WTC11 (cell line): Measurements from ENCODE around the gene IMPDH1. TPM values are rescaled to one million over a fixed set of nuclear protein-coding genes. Genes with fewer than 3 reads are reported as not detected.

ENCODE experiments used
- ATAC-seq: fragments of 200-7000 bp; cut with Tn5 transposase; 2 replicates; pipeline ENCODE4 v1.10.0; 2021; ENCODE audit warnings: mild to moderate bottlenecking, moderate library complexity
- CTCF ChIA-PET: fragments of 300-600 bp; sonication (Branson Sonifier 250); formaldehyde crosslinking; loops from one replicate; lab custom pipeline; 2021; ENCODE audit warnings: antibody characterized with exemption; lab: Charles Lee
- POLR2A ChIA-PET: fragments of 350-600 bp; sonication (Branson Sonifier 250); formaldehyde crosslinking; loops from one replicate; lab custom pipeline; 2021; ENCODE audit warnings: antibody characterized with exemption; lab: Charles Lee
- DNase-seq: peaks from one replicate; pipeline ENCODE4 v3.0.0; 2021; ENCODE audit warnings: low spot score
- H3K27ac Mint-ChIP-seq: 2 replicates; pipeline ENCODE4 v1.8.0; 2021; ENCODE audit warnings: mixed read lengths
- H3K27me3 Mint-ChIP-seq: 2 replicates; pipeline ENCODE4 v1.8.0; 2021; ENCODE audit warnings: low read depth, mild to moderate bottlenecking, moderate library complexity, mixed read lengths
- H3K36me3 Mint-ChIP-seq: 2 replicates; pipeline ENCODE4 v1.8.0; 2021; ENCODE audit warnings: mixed read lengths
- H3K4me1 Mint-ChIP-seq: 2 replicates; pipeline ENCODE4 v1.8.0; 2022; ENCODE audit warnings: mixed read lengths
- H3K4me3 Mint-ChIP-seq: 2 replicates; pipeline ENCODE4 v1.8.0; 2021; ENCODE audit warnings: mild to moderate bottlenecking, moderate library complexity, mixed read lengths
- H3K9me3 Mint-ChIP-seq: 2 replicates; pipeline ENCODE4 v1.8.0; 2021; ENCODE audit warnings: mixed read lengths
- ATF1 ChIP-seq: sonication (generic); formaldehyde crosslinking; IDR thresholded peaks from 2 replicates; pipeline ENCODE4 v1.8.1; 2023; ENCODE audit warnings: mild to moderate bottlenecking, moderate library complexity, missing genetic modification reagents
- ETV6 ChIP-seq: sonication (generic); formaldehyde crosslinking; IDR thresholded peaks from 2 replicates; pipeline ENCODE4 v1.8.1; 2022; ENCODE audit warnings: mild to moderate bottlenecking, missing genetic modification reagents
- FOXJ3 ChIP-seq: sonication (generic); formaldehyde crosslinking; IDR thresholded peaks from 2 replicates; pipeline ENCODE4 v1.9.0; 2021; ENCODE audit warnings: missing genetic modification reagents, mild to moderate bottlenecking, borderline replicate concordance
- MYBL2 ChIP-seq: sonication (generic); formaldehyde crosslinking; IDR thresholded peaks from 2 replicates; pipeline ENCODE4 v1.8.1; 2023; ENCODE audit warnings: mild to moderate bottlenecking, moderate library complexity, missing genetic modification reagents
- RORB ChIP-seq: fragments of 250-450 bp; sonication (Bioruptor Pico); IDR thresholded peaks from 2 replicates; pipeline ENCODE4 v1.9.0; 2021; ENCODE audit warnings: mild to moderate bottlenecking
- SMAD3 ChIP-seq: sonication (generic); formaldehyde crosslinking; IDR thresholded peaks from 2 replicates; pipeline ENCODE4 v1.8.0; 2022; ENCODE audit warnings: missing genetic modification reagents, mild to moderate bottlenecking, borderline replicate concordance
- SP1 ChIP-seq: sonication (generic); formaldehyde crosslinking; conservative IDR thresholded peaks from 2 replicates; pipeline ENCODE4 v1.8.1; 2022; ENCODE audit warnings: missing genetic modification reagents
- ZNF232 ChIP-seq: sonication (generic); formaldehyde crosslinking; IDR thresholded peaks from 2 replicates; pipeline ENCODE4 v1.8.0; 2022; ENCODE audit warnings: mild to moderate bottlenecking, missing genetic modification reagents
- ZNF317 ChIP-seq: sonication (generic); formaldehyde crosslinking; IDR thresholded peaks from 2 replicates; pipeline ENCODE4 v1.8.1; 2023; ENCODE audit warnings: low read depth, mild to moderate bottlenecking, moderate library complexity, missing genetic modification reagents, borderline replicate concordance
- ZNF416 ChIP-seq: fragments of 250-450 bp; sonication (Bioruptor Pico); IDR thresholded peaks from 2 replicates; pipeline ENCODE4 v1.9.0; 2021; ENCODE audit warnings: mild to moderate bottlenecking, inconsistent platforms
- ZNF423 ChIP-seq: fragments of 250-450 bp; sonication (Bioruptor Pico); IDR thresholded peaks from 2 replicates; pipeline ENCODE4 v2.1.2; 2022; ENCODE audit warnings: mild to moderate bottlenecking, moderate library complexity
- total RNA-seq: library from RNA; stranded (reverse); gene quantifications from 3 replicates; pipeline ENCODE4 v1.2.3, GENCODE V29; 2021
- TF ChIP-seq, protein P1 (sequence below): sonication (generic); formaldehyde crosslinking; IDR thresholded peaks from 2 replicates; pipeline ENCODE4 v1.8.1; 2023; ENCODE audit warnings: mild to moderate bottlenecking, moderate library complexity, missing genetic modification reagents
- TF ChIP-seq, protein P2 (sequence below): sonication (generic); formaldehyde crosslinking; IDR thresholded peaks from 2 replicates; pipeline ENCODE4 v1.8.1; 2022; ENCODE audit warnings: mild to moderate bottlenecking, moderate library complexity, missing genetic modification reagents
- TF ChIP-seq, protein P3 (sequence below): sonication (generic); formaldehyde crosslinking; IDR thresholded peaks from 2 replicates; pipeline ENCODE4 v1.8.0; 2022; ENCODE audit warnings: mild to moderate bottlenecking, missing genetic modification reagents
- TF ChIP-seq, protein P4 (sequence below): sonication (generic); formaldehyde crosslinking; IDR thresholded peaks from 2 replicates; pipeline ENCODE4 v1.8.1; 2023; ENCODE audit warnings: mild to moderate bottlenecking, missing genetic modification reagents, borderline replicate concordance

IMPDH1 gene
- total RNA-seq, 1 experiment from 2014 or later, result 54.2 TPM

DNA sequence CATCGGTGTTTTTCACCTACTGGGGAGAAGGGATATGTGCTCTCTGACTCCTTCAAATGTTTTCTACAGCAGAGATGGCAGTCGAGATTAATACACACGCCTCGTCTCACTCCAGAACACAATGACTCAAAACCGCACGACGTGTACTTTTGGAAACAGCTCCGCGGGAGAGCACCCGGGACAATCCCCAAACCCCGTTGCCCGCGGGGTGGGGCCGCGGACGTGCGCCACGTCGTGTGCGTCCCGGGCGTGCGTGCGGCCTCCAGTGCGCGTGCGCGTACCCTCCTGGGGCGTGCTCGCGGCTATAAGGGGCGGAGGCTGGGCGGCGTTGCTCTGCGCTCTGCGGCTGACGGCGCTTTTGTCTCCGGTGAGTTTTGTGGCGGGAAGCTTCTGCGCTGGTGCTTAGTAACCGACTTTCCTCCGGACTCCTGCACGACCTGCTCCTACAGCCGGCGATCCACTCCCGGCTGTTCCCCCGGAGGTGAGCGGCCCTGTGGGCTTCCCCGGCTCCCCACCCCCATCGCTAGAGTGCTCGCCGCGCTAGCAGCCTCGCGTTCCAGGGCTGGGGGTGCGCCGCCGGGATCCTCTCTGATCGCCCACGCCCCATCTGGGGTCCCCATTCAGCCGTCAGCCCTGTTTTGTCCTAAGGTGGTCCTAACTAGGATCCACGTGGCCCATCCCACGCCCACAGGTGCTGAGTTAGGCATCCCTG lies 45.9 kb upstream of the IMPDH1 start, which contains the start of gene HILPDA (continued):
- TF ChIP-seq, protein P1, sequence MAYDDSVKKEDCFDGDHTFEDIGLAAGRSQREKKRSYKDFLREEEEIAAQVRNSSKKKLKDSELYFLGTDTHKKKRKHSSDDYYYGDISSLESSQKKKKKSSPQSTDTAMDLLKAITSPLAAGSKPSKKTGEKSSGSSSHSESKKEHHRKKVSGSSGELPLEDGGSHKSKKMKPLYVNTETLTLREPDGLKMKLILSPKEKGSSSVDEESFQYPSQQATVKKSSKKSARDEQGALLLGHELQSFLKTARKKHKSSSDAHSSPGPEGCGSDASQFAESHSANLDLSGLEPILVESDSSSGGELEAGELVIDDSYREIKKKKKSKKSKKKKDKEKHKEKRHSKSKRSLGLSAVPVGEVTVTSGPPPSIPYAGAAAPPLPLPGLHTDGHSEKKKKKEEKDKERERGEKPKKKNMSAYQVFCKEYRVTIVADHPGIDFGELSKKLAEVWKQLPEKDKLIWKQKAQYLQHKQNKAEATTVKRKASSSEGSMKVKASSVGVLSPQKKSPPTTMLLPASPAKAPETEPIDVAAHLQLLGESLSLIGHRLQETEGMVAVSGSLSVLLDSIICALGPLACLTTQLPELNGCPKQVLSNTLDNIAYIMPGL (CRISPR knock-in tag), result peak; percentile 92
- TF ChIP-seq, protein P2, sequence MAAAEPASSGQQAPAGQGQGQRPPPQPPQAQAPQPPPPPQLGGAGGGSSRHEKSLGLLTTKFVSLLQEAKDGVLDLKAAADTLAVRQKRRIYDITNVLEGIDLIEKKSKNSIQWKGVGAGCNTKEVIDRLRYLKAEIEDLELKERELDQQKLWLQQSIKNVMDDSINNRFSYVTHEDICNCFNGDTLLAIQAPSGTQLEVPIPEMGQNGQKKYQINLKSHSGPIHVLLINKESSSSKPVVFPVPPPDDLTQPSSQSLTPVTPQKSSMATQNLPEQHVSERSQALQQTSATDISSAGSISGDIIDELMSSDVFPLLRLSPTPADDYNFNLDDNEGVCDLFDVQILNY (CRISPR knock-in tag), result peak; percentile 77; the same call in 1 of the 2 replicates
- peak; percentile 28; the same call in 1 of the 2 replicates for TF ChIP-seq MYBL2 (CRISPR knock-in tag)

DNA sequence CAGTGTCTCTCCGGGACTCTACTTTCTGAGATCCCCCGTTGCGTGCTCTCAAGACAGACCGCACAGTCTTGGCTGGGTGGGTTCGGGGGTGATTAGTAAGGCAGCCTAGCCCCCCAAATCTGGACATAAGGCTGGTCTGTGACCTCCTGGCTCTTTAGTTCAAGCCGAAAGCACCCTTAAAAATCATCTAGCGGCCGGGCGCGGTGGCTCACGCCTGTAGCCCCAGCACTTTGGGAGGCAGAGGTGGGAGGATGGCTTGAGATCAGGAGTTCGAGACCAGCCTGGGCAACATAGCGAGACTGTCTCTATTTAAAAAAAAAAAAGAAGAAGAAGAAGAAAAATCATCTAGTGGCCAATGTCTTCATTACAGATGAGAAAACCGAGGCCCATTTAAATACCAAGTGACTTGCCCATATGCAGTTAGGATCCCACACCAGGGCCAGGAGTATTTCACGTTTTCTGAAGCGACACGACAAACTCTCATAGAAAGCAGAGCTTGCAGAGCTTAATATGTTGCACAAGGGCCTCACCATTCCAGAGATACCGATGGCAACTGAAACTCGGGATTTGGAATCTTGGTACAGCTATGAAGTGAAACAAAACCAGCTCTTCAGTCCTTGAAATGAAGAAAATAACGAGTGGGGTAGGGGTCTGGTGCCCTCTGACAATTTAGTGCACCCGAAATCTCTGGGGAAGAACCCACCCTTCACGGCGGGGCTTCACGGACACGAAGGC lies 45.2 kb upstream of the IMPDH1 start:
- H3K27ac Mint-ChIP-seq, result peak overlapping the region; percentile 79
- H3K4me3 Mint-ChIP-seq, result peak overlapping the region; percentile 95
- TF ChIP-seq, protein P3, sequence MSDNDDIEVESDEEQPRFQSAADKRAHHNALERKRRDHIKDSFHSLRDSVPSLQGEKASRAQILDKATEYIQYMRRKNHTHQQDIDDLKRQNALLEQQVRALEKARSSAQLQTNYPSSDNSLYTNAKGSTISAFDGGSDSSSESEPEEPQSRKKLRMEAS (CRISPR knock-in tag), result 0 out of 2 replicates have a peak, but pooled peaks have one; percentile 7
- TF ChIP-seq ZNF423 (CRISPR knock-in tag), result 0 out of 2 replicates have a peak, but pooled peaks have one; percentile 12
- TF ChIP-seq SP1 (CRISPR knock-in tag), result no peak
- TF ChIP-seq, all 79 proteins: peak for 2
- Mint-ChIP-seq H3K9me3 (no peaks in the 10 kb centered on the region), H3K27me3 (peaks cover 12% of the 10 kb centered on the region), H3K36me3 (peaks cover 20% of the 10 kb centered on the region), H3K4me1 (peaks cover 68% of the 10 kb centered on the region)
- CTCF ChIA-PET, result interaction anchor here (0.6 to 3.6 kb wide), 6 partner anchors 19 to 455 kb away, joined by 3 to 32 read pairs (median 4); partner anchors contain the start of gene KCP
- DNase-seq (no peak), ATAC-seq (no peak; the same call in 1 of the 2 replicates)
- POLR2A ChIA-PET, result interaction anchor here (1.5 kb wide), 1 partner anchor 28 kb away, joined by 3 read pairs; no protein-coding TSS in a partner anchor

DNA sequence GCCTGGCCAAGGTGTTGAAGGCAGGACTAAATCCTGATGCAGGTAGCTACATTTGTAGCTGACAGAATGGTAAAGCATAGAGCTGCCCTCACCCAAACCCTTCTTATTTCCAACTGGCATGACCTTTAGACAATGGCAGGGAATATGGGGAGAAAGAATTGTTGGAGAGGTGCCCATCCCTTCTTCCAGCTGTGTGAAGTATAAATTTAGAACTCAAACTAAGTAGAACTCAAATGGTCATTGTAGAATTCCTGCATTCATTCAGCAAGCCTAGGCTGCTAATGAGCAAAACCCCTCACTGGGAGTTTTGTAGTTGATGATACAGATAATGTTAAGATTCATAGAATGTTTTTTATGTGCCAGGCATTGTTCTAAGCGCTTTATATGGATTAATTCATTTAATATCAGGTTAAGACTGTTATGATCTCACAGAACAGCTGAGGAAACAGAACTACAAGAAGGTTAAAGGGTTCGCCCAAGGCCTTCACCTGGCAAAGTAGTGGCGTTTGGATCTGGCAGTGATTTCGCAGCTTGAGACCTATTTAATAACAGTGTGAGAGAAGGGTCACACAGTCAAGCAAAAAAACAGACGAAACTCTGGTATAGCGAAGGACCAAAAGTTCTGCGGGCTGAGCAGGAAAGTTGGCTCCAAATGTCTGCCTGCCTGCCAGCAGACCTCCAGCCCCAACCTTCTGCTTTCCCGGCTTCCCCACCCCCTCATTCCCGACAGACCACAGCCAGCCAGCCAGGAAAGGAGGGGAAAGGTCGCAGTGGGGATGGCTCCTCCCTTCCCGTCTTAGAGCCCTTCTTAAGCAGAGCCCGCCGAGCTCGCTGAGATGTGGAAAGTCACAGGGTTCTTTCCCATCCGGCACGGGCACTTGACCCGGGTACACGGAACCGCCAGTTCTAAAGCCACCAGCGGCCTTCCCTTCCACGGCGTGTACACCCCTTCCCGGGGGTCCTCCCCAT lies 44.3 kb upstream of the IMPDH1 start:
- peak; percentile 78 for DNase-seq
- H3K9me3 Mint-ChIP-seq, result no peaks in the 10 kb centered on the region
- H3K36me3 Mint-ChIP-seq, result peaks cover 17% of the 10 kb centered on the region
- TF ChIP-seq, protein P3 (CRISPR knock-in tag), result peak; percentile 40; the same call in 1 of the 2 replicates
- no peak for TF ChIP-seq ZNF317 (CRISPR knock-in tag)
- TF ChIP-seq ZNF232, result no peak
- TF ChIP-seq ETV6 (CRISPR knock-in tag), result peak; percentile 53; the same call in 1 of the 2 replicates
- TF ChIP-seq SMAD3 (CRISPR knock-in tag), result no peak
- TF ChIP-seq, protein P2 (CRISPR knock-in tag), result no peak
- no peak for TF ChIP-seq RORB
- no peak for TF ChIP-seq ZNF416
- TF ChIP-seq, protein P4, sequence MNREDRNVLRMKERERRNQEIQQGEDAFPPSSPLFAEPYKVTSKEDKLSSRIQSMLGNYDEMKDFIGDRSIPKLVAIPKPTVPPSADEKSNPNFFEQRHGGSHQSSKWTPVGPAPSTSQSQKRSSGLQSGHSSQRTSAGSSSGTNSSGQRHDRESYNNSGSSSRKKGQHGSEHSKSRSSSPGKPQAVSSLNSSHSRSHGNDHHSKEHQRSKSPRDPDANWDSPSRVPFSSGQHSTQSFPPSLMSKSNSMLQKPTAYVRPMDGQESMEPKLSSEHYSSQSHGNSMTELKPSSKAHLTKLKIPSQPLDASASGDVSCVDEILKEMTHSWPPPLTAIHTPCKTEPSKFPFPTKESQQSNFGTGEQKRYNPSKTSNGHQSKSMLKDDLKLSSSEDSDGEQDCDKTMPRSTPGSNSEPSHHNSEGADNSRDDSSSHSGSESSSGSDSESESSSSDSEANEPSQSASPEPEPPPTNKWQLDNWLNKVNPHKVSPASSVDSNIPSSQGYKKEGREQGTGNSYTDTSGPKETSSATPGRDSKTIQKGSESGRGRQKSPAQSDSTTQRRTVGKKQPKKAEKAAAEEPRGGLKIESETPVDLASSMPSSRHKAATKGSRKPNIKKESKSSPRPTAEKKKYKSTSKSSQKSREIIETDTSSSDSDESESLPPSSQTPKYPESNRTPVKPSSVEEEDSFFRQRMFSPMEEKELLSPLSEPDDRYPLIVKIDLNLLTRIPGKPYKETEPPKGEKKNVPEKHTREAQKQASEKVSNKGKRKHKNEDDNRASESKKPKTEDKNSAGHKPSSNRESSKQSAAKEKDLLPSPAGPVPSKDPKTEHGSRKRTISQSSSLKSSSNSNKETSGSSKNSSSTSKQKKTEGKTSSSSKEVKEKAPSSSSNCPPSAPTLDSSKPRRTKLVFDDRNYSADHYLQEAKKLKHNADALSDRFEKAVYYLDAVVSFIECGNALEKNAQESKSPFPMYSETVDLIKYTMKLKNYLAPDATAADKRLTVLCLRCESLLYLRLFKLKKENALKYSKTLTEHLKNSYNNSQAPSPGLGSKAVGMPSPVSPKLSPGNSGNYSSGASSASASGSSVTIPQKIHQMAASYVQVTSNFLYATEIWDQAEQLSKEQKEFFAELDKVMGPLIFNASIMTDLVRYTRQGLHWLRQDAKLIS (CRISPR knock-in tag), result no peak
- no peak for TF ChIP-seq ATF1
- TF ChIP-seq FOXJ3, result no peak
- 0 out of 2 replicates have a peak, but pooled peaks have one; percentile 15 for TF ChIP-seq SP1 (CRISPR knock-in tag)
- TF ChIP-seq, all 79 proteins: peak for 3
- CTCF ChIA-PET, result interaction anchor here (1.0 to 3.6 kb wide), 6 partner anchors 19 to 285 kb away, joined by 3 to 32 read pairs (median 5); partner anchors contain the start of gene CALU
- Mint-ChIP-seq H3K4me1 (peaks cover 59% of the 10 kb centered on the region), H3K4me3 (peak overlapping the region; percentile 95), H3K27ac (peak overlapping the region; percentile 60; the same call in 1 of the 2 replicates), H3K27me3 (peaks cover 12% of the 10 kb centered on the region)
- ATAC-seq, result peak; percentile 81
- POLR2A ChIA-PET, result interaction anchor here (0.7 to 1.5 kb wide), 2 partner anchors 27 to 55 kb away, joined by 3 to 5 read pairs; no protein-coding TSS in a partner anchor
